Liver (tissue), 9 donors: ENCODE results near the gene ZNF827. TPM values are rescaled to one million over a fixed set of nuclear protein-coding genes. Genes with fewer than 3 reads are reported as not detected.

ENCODE experiments used
- DNase-seq: peaks from one replicate; pipeline ENCODE4 v3.0.0-alpha.2; 2017; ENCODE audit warnings: low spot score
- H3K27ac ChIP-seq, 2 donors: one replicate each; pipeline ENCODE4 v1.7.0; 2013; ENCODE audit warnings: inconsistent platforms in 2 of 2, low read length in 2 of 2, control low read depth in 1 of 2, low read depth in 1 of 2, mild to moderate bottlenecking in 1 of 2
- H3K27me3 ChIP-seq, 4 donors: one replicate each; pipeline versions ENCODE4 v1.6.1 to v1.7.0; 2013; ENCODE audit warnings: low read length in 3 of 4, inconsistent platforms in 1 of 4, mild to moderate bottlenecking in 1 of 4, moderate library complexity in 1 of 4; ENCODE audit not compliant: control insufficient read depth in 4 of 4, insufficient read depth in 4 of 4
- H3K36me3 ChIP-seq, 4 donors: one replicate each; pipeline versions ENCODE4 v1.6.1 to v1.7.0; 2013; ENCODE audit warnings: low read length in 3 of 4, mild to moderate bottlenecking in 3 of 4, low read depth in 1 of 4, moderate library complexity in 1 of 4; ENCODE audit not compliant: control insufficient read depth in 4 of 4, insufficient read depth in 3 of 4
- H3K4me1 ChIP-seq, 4 donors: one replicate each; pipeline versions ENCODE4 v1.6.1 to v1.7.0; 2013; ENCODE audit warnings: low read length in 3 of 4, mild to moderate bottlenecking in 3 of 4, moderate library complexity in 1 of 4; ENCODE audit not compliant: control insufficient read depth in 4 of 4, insufficient read depth in 4 of 4
- H3K4me3 ChIP-seq, 3 donors: one replicate each; pipeline versions ENCODE4 v1.6.1 to v1.7.0; 2013; ENCODE audit warnings: low read length in 3 of 3, control low read depth in 1 of 3, low read depth in 1 of 3, mild to moderate bottlenecking in 1 of 3
- H3K9ac ChIP-seq, 2 donors: one replicate each; pipeline ENCODE4 v1.7.0; 2013; ENCODE audit warnings: low read length in 2 of 2, mild to moderate bottlenecking in 2 of 2, moderate library complexity in 2 of 2, control low read depth in 1 of 2, low read depth in 1 of 2
- H3K9me3 ChIP-seq, 4 donors: one replicate each; pipeline versions ENCODE4 v1.6.1 to v1.7.0; 2013; ENCODE audit warnings: low read length in 3 of 4; ENCODE audit not compliant: control insufficient read depth in 4 of 4
- EGR1 ChIP-seq, 2 donors: IDR thresholded peaks; 2 replicates each; pipeline ENCODE4 v1.6.1; 2016 to 2018; ENCODE audit warnings: antibody characterized with exemption in 2 of 2, low read depth in 2 of 2
- FOXA1 ChIP-seq: IDR thresholded peaks from 2 replicates; pipeline ENCODE4 v1.6.1; 2016; ENCODE audit warnings: antibody characterized with exemption
- FOXA2 ChIP-seq: IDR thresholded peaks from 2 replicates; pipeline ENCODE4 v1.6.1; 2016; ENCODE audit warnings: antibody characterized with exemption
- GABPA ChIP-seq, 2 donors: IDR thresholded peaks in 1 of 2; conservative IDR thresholded peaks in 1 of 2; 2 replicates each; pipeline ENCODE4 v1.6.1; 2016; ENCODE audit warnings: antibody characterized with exemption in 2 of 2, mild to moderate bottlenecking in 1 of 2, moderate library complexity in 1 of 2
- HNF4A ChIP-seq, 2 donors: conservative IDR thresholded peaks; 2 replicates each; pipeline ENCODE4 v1.6.1; 2016; ENCODE audit warnings: antibody characterized with exemption in 2 of 2, mild to moderate bottlenecking in 2 of 2
- HNF4G ChIP-seq: IDR thresholded peaks from 2 replicates; pipeline ENCODE4 v1.6.1; 2016; ENCODE audit warnings: antibody characterized with exemption
- JUND ChIP-seq, 2 donors: IDR thresholded peaks; 2 replicates each; pipeline ENCODE4 v1.6.1; 2016; ENCODE audit warnings: antibody characterized with exemption in 2 of 2
- MAX ChIP-seq: IDR thresholded peaks from 2 replicates; pipeline ENCODE4 v1.6.1; 2016; ENCODE audit warnings: antibody characterized with exemption
- NR2F2 ChIP-seq: IDR thresholded peaks from 2 replicates; pipeline ENCODE4 v1.6.1; 2016; ENCODE audit warnings: antibody characterized with exemption
- RAD21 ChIP-seq, 2 donors: IDR thresholded peaks; 2 replicates each; pipeline ENCODE4 v1.6.1; 2016; ENCODE audit warnings: antibody characterized with exemption in 2 of 2, mild to moderate bottlenecking in 2 of 2
- RXRA ChIP-seq, 2 donors: IDR thresholded peaks; 2 replicates each; pipeline ENCODE4 v1.6.1; 2017 to 2018; ENCODE audit warnings: antibody characterized with exemption in 2 of 2, mild to moderate bottlenecking in 1 of 2
- SP1 ChIP-seq: IDR thresholded peaks from 2 replicates; pipeline ENCODE4 v1.6.1; 2018; ENCODE audit warnings: antibody characterized with exemption, mild to moderate bottlenecking
- TAF1 ChIP-seq: conservative IDR thresholded peaks from 2 replicates; pipeline ENCODE4 v1.6.1; 2016; ENCODE audit warnings: antibody characterized with exemption, mild to moderate bottlenecking
- YY1 ChIP-seq: IDR thresholded peaks from 2 replicates; pipeline ENCODE4 v1.6.1; 2016; ENCODE audit warnings: antibody characterized with exemption, mild to moderate bottlenecking
- WGBS: extraction: QIAGEN DNeasy Blood & Tissue Kit; methylation state at CpG from one replicate; pipeline ENCODE4 v1.1.7; 2013; 5-methylcytosine and 5-hydroxymethylcytosine counted together
- polyA plus RNA-seq, 2 donors: library from polyadenylated mRNA; stranded (reverse) in 1 of 2; unstranded in 1 of 2; fragments of 200-250 nt in 1 of 2; fragments of >200 nt in 1 of 2; fragmentation: Nextera tagmentation in 1 of 2; extraction: Ambion mirVana in 1 of 2; gene quantifications; one replicate each; pipeline versions ENCODE4 v1.2.1 to v1.2.3, GENCODE V29; 2013 to 2015
- total RNA-seq, 2 donors: library from RNA; depleted of rRNA; stranded (reverse); fragments of >200 nt; gene quantifications; one replicate each; pipeline ENCODE4 v1.2.3, GENCODE V29; 2014
- TF ChIP-seq, protein P1 (sequence below): IDR thresholded peaks from 2 replicates; pipeline ENCODE4 v1.6.1; 2016; ENCODE audit warnings: antibody characterized with exemption
- TF ChIP-seq, protein P2 (sequence below): IDR thresholded peaks from 2 replicates; pipeline ENCODE4 v1.6.1; 2016; ENCODE audit warnings: antibody characterized with exemption
- TF ChIP-seq, protein P3 (sequence below): fragments of 150-350 bp; IDR thresholded peaks from 2 replicates; pipeline ENCODE4 v1.5.1; 2017; ENCODE audit warnings: improper control_type of control experiment, low read depth, low read length; ENCODE audit not compliant: missing input control
- donor health status: healthy.
- donor health status: healthy.
- donor health status: healthy.
- donor health status: healthy.
- donor health status: healthy.

Gene ZNF827
- total and polyA plus RNA-seq, 4 donors: 0.46 to 2.9 (median 1.2) TPM

DNA sequence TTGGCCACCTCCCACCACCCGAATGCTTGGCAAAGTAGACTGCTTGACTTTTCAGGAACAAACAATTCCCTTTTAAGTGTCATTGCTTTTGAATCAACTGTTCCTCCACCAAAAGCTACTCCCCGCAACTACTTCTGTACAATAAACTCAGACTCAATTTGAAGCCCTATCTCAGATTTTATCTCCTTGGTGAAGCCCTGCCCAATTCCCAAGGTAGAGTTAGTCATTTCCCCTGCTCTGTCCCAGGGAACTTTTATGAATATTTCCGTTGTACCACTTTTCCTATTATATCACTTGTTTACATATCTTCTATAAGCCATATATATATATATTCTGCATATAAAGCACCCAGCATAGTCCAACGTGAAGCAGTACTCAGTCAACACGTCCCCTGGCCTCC lies 155.9 kb downstream of the ZNF827 start:
- H3K9me3 ChIP-seq: no peaks in the 10 kb centered on the region
- TF ChIP-seq GABPA (IDR thresholded peaks at IDR 0.05 in 1 of 2, conservative IDR thresholded peaks at IDR 0.05 in 1 of 2): no peak
- no peak for TF ChIP-seq HNF4A (conservative IDR thresholded peaks at IDR 0.05)
- no peak for TF ChIP-seq HNF4G
- no peak for TF ChIP-seq JUND (IDR thresholded peaks at IDR 0.05)
- no peak for TF ChIP-seq MAX
- TF ChIP-seq EGR1 (IDR thresholded peaks at IDR 0.05; ENCODE audit: low read depth in 2 of 2): no peak
- no peak for TF ChIP-seq RXRA (IDR thresholded peaks at IDR 0.05)
- no peak for TF ChIP-seq RAD21 (IDR thresholded peaks at IDR 0.05)
- no peak for TF ChIP-seq TAF1
- TF ChIP-seq, protein P1, sequence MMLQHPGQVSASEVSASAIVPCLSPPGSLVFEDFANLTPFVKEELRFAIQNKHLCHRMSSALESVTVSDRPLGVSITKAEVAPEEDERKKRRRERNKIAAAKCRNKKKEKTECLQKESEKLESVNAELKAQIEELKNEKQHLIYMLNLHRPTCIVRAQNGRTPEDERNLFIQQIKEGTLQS: no peak
- TF ChIP-seq NR2F2: no peak
- TF ChIP-seq, protein P2, sequence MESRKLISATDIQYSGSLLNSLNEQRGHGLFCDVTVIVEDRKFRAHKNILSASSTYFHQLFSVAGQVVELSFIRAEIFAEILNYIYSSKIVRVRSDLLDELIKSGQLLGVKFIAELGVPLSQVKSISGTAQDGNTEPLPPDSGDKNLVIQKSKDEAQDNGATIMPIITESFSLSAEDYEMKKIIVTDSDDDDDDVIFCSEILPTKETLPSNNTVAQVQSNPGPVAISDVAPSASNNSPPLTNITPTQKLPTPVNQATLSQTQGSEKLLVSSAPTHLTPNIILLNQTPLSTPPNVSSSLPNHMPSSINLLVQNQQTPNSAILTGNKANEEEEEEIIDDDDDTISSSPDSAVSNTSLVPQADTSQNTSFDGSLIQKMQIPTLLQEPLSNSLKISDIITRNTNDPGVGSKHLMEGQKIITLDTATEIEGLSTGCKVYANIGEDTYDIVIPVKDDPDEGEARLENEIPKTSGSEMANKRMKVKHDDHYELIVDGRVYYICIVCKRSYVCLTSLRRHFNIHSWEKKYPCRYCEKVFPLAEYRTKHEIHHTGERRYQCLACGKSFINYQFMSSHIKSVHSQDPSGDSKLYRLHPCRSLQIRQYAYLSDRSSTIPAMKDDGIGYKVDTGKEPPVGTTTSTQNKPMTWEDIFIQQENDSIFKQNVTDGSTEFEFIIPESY: no peak
- no peaks in the 10 kb centered on the region for H3K27me3 ChIP-seq
- no peak overlapping the region for H3K27ac ChIP-seq
- WGBS: 93% methylated on average over 5 of the region's 5 CpGs
- no peaks in the 10 kb centered on the region for H3K36me3 ChIP-seq
- no peak overlapping the region for H3K9ac ChIP-seq
- DNase-seq: no peak
- H3K4me3 ChIP-seq: no peak overlapping the region
- peaks cover 0 to 9% (median 6%) of the 10 kb centered on the region in 4 donors for H3K4me1 ChIP-seq

DNA sequence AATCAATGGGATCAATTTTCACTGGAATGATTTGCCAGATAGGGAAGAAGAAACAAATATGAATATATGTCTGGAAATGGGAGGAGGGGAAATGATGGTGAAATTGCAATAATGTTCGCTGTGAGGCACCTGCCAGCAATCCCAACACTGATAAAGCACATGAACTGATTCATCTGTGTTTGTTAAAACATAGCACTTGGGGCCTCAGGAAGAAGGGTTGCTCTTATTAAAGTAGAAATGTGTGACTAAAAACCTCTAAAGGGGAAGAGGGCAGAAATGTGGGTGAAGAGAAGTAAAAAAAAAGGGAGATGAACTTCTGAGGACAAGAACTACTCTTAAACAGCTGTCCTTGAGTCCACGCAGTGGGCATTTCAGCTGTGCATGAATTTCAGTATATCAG lies 157.3 kb downstream of the ZNF827 start:
- Histone ChIP-seq H3K27me3 (no peaks in the 10 kb centered on the region), H3K36me3 (no peaks in the 10 kb centered on the region), H3K9ac (no peak overlapping the region), H3K9me3 (no peaks in the 10 kb centered on the region), H3K27ac (no peak overlapping the region), H3K4me1 (peaks cover 0 to 9% (median 6%) of the 10 kb centered on the region in 4 donors), H3K4me3 (no peak overlapping the region)
- 88% methylated on average over 2 of the region's 2 CpGs for WGBS
- TF ChIP-seq MAX (no peak), FOXA1 (no peak)
- TF ChIP-seq, protein P2: no peak
- DNase-seq: no peak

GRCh38 chr4:145779319-145779801 lies 159.3 kb downstream of the ZNF827 start:
- no peak for DNase-seq
- H3K27me3 ChIP-seq: no peaks in the 10 kb centered on the region
- no peaks in the 10 kb centered on the region for H3K9me3 ChIP-seq
- no peaks in the 10 kb centered on the region for H3K36me3 ChIP-seq
- H3K27ac ChIP-seq: no peak overlapping the region
- no peak for TF ChIP-seq YY1
- TF ChIP-seq MAX: no peak
- TF ChIP-seq JUND (IDR thresholded peaks at IDR 0.05): no peak
- TF ChIP-seq FOXA2: no peak
- TF ChIP-seq TAF1: no peak
- no peak for TF ChIP-seq EGR1 (IDR thresholded peaks at IDR 0.05; ENCODE audit: low read depth in 2 of 2)
- TF ChIP-seq GABPA (IDR thresholded peaks at IDR 0.05 in 1 of 2, conservative IDR thresholded peaks at IDR 0.05 in 1 of 2): no peak
- no peak for TF ChIP-seq FOXA1
- TF ChIP-seq RAD21 (IDR thresholded peaks at IDR 0.05): no peak
- TF ChIP-seq, protein P2: no peak
- TF ChIP-seq SP1: no peak
- TF ChIP-seq, protein P1: no peak
- TF ChIP-seq, protein P3, sequence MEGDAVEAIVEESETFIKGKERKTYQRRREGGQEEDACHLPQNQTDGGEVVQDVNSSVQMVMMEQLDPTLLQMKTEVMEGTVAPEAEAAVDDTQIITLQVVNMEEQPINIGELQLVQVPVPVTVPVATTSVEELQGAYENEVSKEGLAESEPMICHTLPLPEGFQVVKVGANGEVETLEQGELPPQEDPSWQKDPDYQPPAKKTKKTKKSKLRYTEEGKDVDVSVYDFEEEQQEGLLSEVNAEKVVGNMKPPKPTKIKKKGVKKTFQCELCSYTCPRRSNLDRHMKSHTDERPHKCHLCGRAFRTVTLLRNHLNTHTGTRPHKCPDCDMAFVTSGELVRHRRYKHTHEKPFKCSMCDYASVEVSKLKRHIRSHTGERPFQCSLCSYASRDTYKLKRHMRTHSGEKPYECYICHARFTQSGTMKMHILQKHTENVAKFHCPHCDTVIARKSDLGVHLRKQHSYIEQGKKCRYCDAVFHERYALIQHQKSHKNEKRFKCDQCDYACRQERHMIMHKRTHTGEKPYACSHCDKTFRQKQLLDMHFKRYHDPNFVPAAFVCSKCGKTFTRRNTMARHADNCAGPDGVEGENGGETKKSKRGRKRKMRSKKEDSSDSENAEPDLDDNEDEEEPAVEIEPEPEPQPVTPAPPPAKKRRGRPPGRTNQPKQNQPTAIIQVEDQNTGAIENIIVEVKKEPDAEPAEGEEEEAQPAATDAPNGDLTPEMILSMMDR: no peak
- TF ChIP-seq HNF4A (conservative IDR thresholded peaks at IDR 0.05): no peak
- no peak overlapping the region for H3K9ac ChIP-seq
- H3K4me3 ChIP-seq: no peak overlapping the region
- no peaks in the 10 kb centered on the region for H3K4me1 ChIP-seq
- 92% methylated on average over 8 of the region's 8 CpGs for WGBS
